ENCODE results near the gene APLP1.
"Not testable (repeated sequence)": the region's sequence is repeated elsewhere in the genome, so short reads cannot be mapped to it uniquely, and the experiment has no call there.

APLP1 gene

DNA sequence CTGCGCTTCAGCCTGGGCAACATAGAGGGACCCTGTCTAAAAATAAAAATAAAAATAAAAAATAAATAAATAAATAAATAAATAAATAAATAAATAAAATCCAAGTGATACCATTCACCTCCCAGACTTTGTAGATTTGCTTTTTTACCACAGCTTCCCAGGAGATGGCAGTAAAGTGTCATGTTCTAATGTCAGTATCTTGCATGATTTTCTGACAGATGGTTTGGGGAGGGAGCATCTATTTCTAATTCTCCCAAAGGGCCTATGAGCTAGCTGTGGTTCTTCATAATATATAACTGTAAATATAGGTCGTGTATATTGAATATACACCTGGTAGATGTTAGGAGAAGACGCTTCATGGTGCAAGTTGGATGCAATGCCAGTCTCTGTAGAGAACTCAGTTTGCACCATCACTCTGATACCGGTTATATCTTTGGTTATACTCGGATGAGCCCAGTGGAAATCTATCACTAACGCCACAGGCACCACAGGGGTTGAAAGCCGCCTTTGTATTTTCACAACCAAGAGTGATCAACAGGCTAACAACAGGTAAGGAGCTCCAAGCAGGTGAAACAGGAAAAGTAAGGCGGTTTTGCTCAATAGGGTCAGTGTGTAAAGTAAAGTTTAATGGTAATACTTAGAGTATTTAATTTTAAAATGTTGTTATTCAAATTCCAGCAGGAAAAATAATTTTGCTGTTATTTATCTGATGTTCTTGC is 13.9 kb downstream of the APLP1 start:
- peak; percentile 96 for DNase-seq (ENCODE audit: low spot score)

DNA sequence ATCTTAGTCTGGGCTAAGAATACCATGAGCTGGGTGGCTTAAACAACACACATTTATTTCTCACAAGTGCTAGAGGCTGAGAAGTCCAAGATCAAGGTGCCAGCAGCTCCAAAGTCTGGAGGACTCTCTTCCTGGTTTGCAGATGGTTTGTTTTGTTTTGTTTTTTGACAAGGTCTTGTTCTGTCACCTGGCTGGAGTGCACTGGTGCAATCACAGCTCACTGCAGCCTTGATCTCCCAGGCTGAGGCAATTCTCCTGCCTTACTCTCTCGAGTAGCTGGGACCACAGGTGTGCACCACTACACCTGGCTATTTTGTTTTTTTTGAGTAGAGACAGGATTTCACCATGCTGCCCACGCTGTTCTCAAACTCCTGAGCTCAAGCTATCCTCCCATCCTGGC is 15.5 kb downstream of the APLP1 start:
- DNase-seq (ENCODE audit: low spot score): no peak

DNA sequence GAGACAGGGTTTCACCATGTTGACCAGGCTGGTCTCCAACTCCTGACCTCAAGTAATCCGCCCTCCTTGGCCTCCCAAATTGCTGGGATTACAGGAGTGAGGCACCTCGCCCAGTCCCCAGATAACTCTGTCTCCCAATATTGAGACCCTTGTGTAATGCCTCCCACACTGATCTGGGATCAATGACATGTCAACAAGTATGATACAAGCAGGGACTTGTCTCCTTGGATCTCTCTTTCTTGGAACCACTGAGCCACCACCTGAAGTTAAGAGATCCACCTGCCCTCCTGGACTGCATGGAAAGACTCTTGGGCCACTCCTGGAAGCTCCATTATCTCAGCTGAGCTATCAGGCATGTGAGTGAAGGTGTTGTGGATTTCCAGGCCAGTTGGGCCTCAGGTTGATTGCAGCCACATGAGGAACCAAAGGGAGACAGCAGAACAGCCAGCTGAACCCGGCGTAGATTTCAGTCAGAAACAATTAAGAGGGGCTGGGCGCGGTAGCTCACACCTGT is 16.9 kb downstream of the APLP1 start:
- DNase-seq (ENCODE audit: low spot score): no peak

DNA sequence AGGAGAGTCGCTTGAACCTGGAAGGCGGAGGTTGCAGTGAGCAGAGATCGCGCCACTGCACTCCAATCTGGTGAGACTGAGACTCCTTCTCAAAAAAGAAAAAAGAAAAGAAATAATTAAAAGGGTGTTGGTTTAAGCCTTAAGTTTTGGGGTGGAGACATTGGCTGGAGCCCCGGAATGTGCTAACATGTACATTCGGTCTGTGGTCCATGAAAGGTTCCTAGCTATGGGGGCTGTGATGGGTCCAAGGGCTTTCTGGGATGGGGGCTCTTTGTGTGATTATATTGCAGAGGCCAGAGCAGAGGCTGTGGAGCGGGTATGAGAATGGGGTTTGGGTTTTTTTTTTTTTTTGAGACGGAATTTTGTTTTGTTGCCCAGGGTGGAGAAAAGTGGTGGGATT is 17.5 kb downstream of the APLP1 start:
- no peak for DNase-seq (ENCODE audit: low spot score)

DNA sequence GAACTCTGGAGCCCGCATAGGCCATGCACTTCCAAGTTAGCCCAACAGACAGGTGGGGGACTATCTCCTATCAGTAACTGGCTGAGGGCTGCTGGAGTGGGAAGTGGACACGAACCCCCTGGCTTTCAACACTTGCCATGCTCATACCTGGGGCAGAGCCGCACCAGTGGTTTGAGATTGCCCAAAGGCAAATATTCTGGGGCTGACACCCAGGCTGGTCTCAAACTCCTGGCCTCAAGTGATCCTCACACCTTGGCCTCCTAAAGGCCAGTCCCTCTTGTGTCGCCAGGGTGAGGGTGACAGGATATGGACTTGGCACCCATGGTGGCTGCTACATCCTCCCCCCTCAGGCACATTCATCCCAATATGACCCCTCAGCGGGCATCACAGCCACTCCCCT is 18.8 kb downstream of the APLP1 start:
- DNase-seq (ENCODE audit: low spot score): no peak

DNA sequence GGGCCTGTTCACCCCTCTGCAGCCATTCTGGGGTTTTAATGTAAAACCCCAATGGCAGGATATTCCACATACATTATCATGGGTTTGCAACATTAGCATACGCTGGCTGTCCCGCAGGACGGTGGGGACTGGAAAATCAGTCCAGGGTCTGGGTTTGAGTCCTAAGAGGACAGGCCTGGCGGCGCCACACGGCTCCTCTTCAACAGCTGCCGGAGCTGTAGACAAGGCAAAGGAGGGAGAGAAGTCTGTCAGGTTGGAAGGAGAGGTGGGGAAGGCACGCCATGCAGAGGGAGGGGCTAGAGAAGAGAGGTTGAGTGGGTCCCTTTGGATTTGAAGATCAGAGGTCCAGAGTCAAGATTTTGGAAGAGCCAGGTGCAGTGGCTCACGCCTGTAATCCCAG is 20.0 kb downstream of the APLP1 start:
- DNase-seq (ENCODE audit: low spot score): no peak

DNA sequence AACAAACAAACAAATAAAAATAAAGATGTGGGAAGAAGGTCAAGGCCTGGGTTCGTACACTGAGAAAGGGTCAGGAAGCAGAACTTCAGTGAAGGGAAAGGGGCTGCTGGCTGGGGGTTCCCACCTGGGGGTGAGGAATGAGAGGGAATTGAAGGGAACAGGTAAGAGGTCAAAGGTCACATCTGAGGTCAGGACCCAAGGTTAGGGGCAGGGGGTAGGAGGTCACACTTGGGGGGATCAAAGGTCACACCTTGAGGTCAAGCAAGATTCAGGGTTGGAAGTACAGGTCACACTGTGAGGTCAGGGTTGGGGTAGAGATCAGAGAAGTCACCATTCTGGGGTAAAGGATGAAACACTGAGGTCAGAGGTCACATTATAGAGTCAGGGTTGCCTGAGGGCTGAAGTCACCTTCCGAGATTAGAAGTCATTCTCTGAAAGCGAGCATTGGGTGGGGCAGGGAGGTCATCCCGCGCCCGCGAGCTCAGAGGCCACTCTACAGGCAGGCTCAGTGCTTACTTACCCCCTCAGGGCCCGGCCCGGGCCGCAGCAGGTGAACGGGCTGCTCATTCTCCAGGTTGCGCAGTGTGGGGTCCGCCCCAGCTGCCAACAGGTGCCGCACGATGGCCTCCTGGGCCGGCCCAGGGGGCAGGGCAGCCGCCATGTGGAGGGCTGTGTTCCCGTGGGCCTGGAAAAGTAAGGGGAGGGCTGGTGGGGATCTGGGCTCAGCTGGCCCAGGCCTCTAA is 21.2 kb downstream of the APLP1 start:
- DNase-seq (ENCODE audit: low spot score): no peak

DNA sequence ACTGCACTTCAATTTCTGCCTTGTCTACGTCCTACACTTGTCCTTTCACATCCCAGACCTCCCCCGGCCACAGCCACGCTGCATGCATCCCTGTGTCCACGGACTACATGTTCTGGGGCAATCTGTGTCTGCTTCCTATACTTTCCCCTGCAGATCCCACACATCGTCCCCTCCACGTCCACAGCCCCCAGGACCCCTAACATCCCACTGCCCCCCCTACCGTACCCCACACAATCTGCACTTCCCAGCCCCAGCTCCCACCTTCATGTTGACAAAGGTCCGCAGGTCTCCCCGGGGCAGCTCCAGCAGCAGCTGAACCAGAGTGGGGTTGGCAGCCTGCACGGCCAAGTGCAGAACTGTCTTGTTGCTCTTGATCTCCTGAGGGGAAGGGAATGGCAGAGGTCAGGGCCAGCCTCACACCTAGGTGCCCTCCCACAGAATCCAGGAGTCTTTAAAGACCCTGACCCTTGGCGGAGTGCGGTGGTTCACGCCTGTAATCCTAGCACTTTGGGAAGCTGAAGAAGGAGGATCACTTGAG is 21.8 kb downstream of the APLP1 start:
- no peak for DNase-seq (ENCODE audit: low spot score)

DNA sequence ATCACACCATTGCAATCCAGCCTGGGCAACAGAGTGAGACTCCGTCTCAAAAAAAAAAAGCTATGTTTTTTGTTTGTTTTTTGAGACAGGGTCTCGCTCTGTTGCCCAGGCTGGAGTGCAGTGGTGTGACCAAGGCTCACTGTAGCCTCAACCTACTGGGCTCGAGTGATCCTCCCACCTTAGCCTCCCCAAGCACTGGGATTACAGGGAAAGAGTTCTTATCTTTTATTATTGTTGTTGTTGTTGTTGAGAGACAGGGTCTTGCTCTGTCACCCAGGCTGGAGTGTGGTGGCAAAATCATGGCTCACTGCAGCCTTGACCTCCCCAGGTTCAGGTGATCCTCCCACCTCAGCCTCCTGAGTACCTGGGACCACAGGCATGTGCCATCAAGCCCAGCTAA is 23.4 kb downstream of the APLP1 start:
- not testable (repeated sequence) for DNase-seq (ENCODE audit: low spot score)

DNA sequence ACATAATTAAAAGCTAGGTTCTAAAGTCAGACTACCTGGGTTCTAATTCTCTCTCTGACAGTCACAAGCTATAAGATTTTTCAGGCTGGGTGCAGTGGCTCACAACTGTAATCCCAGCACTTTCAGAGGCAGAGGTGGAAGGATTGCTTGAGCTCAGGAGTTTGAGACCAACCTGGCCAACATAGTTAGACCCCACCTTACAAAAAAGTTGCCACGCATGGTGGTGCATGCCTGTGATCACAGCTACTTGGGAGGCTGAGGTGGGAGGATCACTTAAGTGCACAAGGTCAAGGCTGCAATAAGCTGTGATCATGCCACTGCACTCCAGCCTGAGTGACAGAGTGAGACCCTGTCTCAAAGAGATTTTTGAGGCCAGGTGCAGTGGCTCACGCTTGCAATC is 26.0 kb downstream of the APLP1 start:
- no peak for DNase-seq (ENCODE audit: low spot score)

DNA sequence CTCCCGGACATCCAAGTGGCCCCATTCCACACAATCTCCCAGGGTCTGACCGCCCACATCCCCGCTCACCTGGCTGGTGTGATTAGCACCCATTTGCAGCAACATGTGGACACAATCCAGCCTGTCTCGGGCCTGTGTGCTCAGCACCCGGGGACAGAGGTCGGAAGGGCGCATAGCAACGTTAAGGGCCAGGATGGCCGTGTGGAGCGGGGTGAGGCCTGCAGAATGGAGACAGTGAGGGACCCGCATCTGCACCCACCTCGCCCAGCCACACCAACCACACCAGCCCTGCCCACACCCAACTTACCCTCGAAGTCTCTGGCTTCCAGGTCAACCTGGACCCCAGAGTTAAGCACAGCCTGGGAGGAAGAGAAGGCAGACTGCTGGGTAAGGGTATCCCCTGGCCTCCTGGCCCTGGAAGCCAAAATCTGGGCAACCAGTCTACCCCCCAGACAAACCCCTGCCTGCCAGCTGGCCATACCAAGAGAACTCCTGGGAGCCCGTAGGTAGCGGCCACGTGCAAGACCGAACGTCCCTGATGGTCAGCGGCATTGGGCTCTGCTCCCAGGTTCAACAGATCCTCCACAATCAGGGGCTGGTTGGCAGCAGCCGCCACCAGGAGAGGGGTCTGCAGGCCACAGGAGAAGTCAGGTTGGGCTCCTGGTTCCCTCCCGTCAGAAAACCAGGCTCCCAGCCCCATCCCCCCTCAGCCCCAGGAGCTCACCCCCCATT is 27.7 kb downstream of the APLP1 start:
- DNase-seq (ENCODE audit: low spot score): no peak

DNA sequence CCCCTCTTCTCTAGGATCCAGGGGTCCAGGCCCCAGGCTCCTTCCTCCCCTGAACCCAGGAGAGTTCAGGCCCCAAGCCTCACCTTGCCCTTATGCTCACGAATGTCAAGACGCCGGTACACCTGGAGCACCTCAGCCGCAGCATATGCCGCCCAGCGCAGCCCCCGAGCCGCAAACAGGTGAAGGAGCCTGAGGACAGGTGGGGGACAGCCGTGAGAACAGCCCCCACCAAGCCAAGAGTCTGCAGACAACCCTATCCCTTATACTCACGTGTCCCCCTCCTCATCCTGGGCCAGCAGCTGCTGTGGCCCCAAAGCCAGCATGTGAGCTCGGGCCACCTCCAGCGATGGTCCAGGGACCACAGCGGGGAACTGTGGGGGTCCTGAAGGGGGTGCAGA is 28.3 kb downstream of the APLP1 start:
- no peak for DNase-seq (ENCODE audit: low spot score)

DNA sequence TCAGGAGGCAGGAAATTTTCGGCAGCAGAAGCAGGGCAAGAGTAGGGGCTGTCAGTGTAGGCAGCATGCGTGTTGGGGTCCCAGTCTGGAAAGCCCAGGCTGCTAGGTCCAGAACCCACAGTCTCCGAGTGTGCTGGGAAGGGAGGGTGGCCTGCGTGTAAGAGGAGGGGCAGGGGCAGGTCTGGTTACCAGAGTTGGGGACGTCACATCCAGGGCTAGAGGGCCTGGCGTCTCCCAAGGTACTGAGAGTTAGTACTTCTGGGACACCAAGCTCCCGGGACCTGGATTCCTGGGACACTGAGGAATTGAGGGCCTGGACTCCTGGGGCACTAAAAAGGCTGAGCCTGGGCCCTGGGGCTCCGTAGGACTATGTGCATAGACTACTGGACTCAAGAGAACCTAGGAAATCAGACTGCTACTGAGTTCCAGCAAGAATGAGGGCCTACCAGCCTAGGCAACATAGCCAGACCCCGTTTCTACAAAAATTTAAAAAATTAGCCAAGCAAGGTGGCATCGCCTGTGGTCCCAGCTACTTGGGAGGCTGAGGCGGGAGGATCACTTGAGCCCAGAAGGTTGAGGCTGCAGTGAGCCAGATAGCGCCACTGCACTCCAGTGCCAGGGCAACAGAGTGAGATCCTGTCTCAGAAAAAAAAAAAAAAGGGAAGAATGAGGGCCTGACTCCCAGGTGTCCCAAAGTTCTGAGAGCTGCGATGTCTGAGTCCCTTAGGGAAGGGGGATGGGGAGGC is 29.5 kb downstream of the APLP1 start:
- DNase-seq (ENCODE audit: low spot score): no peak

DNA sequence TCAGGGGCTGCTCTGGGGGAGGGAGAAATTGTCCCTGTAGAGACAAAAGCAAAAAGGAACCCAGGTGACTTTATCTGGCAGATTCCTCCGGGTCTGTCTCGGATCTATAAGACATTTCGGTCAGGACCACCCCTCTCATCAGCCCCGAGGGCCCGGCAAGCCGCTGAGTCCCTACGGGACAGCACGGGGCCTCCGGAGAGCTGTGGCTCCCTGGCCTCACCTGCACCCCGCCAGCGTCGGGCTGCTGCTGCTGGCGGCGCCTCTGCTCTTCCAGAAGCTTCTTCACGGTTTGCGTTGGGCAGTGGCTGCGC is 30.1 kb downstream of the APLP1 start:
- DNase-seq (ENCODE audit: low spot score): no peak

DNA sequence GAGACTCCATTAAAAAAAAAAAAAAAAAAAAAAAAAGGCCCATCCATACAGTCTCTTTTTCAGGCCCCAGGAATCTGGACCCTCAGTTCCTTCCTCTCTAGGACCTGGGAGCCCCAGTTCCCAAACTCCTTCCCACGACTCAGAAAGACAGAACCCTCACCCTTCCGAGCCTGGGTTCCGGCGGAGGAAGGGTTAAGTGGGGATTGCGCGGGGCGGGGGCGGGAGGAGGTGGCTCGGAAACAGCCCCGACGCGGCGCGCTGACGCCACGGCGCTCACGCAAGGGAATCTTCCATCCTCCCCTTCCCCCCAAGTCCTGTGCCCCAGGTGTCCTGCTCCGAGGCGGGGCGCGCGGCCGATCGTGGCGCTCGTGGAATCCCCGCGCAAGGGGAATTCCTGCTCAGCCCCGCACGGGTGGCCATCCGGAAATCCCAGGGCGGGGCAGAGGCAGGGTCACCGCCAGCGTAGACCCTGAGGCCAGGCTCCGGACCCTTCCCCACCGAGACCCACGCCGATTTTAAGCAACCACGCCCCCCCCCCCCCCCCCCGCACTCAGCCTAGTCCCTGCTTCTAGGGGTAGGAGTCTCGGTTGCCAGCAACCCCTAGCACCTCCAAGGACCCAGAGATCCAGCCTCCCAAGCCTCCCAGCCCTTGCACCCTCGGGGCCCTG is 31.3 kb downstream of the APLP1 start:
- DNase-seq (ENCODE audit: low spot score): peak; percentile 64

DNA sequence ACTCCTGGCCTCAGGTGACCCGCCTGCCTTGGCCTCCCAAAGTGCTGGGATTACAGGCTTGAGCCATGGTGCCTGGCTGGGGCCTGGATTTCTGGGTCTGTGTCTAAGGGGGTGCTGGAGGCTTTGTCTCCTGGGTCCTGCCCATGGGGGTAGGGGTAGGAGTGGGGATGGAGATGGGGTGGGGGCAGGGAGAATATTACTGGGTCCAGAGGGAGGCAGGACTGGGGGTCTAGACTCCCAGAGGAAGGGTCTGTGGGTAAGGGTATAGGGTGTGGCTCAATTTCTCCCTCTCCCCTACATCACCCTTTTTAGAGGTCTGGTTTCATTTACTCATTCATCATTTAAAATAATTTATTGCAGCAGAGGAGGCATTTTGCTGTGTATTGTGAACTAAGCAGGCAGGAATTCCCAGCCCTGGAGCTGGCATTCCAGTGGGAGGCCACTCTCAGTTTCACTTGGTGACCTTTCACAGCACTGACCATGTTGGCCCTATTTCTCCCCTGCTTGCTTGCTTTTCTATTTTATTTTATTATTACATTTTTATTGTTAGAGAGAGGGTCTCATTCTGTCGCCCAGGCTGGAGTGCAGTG is 32.8 kb downstream of the APLP1 start:
- DNase-seq (ENCODE audit: low spot score): no peak

DNA sequence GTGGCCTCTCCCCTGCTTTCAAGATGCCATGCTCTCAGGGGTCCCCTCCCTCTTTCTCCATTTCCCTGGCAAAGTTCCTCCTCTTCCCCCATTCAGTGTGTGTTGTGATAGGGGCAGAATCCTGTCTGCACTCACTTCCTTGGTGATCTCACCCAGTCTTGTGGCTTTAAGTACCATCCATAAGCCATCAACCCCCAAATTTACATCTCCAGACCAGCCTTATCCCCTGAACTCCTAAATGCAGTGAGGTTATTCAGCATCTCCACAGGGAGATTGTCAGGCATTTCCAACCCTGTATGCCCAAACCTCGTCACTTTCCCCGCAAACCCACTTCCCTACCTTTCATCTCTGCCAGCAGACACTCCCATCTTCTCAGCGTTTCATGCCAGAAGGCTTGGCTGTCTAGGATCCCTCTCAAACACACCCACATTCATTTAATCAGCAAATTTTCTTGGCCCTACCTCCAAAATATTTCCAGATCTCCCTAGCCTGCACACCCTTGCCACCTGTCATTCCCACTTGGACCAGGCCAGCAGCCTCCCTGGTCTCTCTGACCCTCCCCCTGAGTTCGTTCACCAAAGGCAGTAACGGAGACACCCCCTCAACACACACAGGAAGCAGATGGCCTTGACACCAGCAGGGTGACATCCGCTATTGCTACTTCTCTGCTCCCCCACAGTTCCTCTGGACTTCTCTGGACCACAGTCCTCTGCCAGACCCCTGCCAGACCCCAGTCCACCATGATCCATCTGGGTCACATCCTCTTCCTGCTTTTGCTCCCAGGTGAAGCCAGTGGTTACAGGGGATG is 33.7 kb downstream of the APLP1 start, which contains the start of gene HCST:
Gene HCST (plus strand): TSS at position 676 of the 808 bp plus-strand sequence. CDS start 65 bp downstream, at position 741.
- DNase-seq (ENCODE audit: low spot score): no peak

DNA sequence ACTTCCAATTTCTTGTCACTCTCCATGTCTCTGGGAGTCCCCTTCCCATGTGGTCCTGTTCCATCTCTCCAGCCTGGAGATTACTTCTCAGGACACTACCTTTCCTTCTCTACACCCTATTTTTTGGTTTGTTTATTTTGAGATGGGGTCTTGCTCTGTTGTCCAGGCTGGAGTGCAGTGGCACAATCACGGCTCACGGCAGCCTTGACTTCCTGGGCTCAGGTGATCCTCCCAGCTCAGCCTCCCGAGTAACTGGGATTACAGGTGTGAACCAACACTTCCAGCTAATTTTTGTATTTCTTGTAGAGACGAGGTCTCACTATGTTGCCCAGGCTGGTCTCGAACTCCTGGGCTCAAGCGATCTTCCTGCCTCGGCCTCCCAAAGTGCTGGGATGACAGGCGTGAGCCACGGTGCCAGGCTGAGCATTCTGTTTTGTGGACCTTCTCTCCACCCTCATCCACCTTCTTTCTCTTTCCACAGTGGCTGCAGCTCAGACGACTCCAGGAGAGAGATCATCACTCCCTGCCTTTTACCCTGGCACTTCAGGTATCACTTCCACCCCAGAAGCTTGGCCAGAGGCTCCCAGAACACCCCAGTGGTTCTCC is 34.6 kb downstream of the APLP1 start:
- no peak for DNase-seq (ENCODE audit: low spot score)

DNA sequence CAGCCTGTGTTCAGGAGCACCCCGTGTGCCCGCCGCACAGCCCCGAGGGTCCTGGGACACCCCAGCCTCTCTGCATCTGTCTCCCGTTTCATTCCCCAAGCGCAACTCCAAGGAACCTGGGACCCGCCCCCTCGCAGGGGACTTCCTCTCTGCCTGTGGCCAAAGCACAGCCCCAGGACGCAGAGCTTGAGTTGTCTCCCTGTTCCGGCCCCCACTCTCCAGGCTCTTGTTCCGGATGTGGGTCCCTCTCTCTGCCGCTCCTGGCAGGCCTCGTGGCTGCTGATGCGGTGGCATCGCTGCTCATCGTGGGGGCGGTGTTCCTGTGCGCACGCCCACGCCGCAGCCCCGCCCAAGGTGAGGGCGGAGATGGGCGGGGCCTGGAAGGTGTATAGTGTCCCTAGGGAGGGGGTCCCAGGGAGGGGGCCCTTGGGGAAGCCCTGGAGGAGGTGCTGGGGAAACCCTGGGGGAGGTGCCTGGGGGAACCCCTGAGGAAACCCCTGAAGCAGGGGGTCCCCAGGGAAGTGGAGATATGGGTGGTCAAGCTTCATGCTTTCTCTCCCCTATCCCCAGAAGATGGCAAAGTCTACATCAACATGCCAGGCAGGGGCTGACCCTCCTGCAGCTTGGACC is 35.3 kb downstream of the APLP1 start:
- peak; percentile 74 for DNase-seq (ENCODE audit: low spot score)

All from pons (tissue), 1 donor.